ENCODE results near the gene ADAMTS17. TPM values are rescaled to one million over a fixed set of nuclear protein-coding genes. Genes with fewer than 3 reads are reported as not detected.

ADAMTS17 gene
- total RNA-seq, 1 experiment from 2014 or later = 4.2 TPM

DNA sequence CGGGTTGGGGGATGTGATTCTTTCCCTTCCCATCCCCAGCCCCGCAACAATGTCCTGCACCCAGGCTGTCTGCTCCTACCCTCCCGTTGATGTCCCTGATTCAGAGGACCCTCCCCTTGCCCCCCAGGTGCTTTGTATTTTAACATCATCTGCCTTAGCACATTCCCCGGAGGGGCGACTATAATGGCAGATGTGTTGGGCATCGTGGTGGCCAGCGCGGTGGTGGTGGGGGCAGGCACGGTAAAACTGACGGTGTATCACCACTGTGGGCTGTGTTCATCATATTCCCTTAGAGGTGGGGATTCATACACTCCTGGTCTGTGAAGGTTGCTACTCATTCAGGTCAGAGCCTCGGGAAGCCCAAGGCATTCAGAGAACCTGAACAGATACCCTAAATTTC is 173.0 kb downstream of the ADAMTS17 start:
- no peak for DNase-seq (ENCODE audit: low read depth, low spot score)
- ChIA-PET RAD21 (ENCODE audit: low non-redundant PET in 1 of 2, low total read pairs in 2 of 2, uncharacterized antibody in 2 of 2, unreplicated experiment in 2 of 2) (no interaction called here), POLR2A (no interaction called here), CTCF (no interaction called here)
- Histone ChIP-seq H4K20me1 (ENCODE audit: insufficient read depth) (no peaks in the 10 kb centered on the region), H3K4me1 (ENCODE audit: control insufficient read depth in 1 of 2, insufficient read depth in 2 of 2, low read length in 2 of 2) (no peaks in the 10 kb centered on the region), H3K9me3 (ENCODE audit: control insufficient read depth in 1 of 2, insufficient read depth in 1 of 2, low read depth in 1 of 2, low read length in 2 of 2) (peaks cover 7 to 10% of the 10 kb centered on the region in 2 experiments; a peak in 3 of 4 replicates), H3K9me2 (ENCODE audit: insufficient read depth) (no peaks in the 10 kb centered on the region), H3K9ac (ENCODE audit: low read length) (no peak overlapping the region), H2AFZ (ENCODE audit: low read depth, low read length, poor library complexity, severe bottlenecking) (no peak overlapping the region), H3K79me2 (ENCODE audit: insufficient read depth, low read length) (no peaks in the 10 kb centered on the region), H3K4me3 (replicated peaks in 1 of 2; ENCODE audit: low read depth in 1 of 2, low read length in 2 of 2) (no peak overlapping the region), H3K4me2 (ENCODE audit: low read length) (no peak overlapping the region), H3K36me3 (ENCODE audit: control insufficient read depth in 1 of 2, insufficient read depth in 2 of 2, low read length in 2 of 2) (no peaks in the 10 kb centered on the region), H3K27me3 (ENCODE audit: insufficient read depth, low read length) (no peaks in the 10 kb centered on the region), H3K27ac (ENCODE audit: low read depth, low read length) (no peak overlapping the region)
- BruUV-seq (replicated peaks) = no TSS peak
- no peak for ATAC-seq
- intact Hi-C loops (cut with micrococcal nuclease) = no loop called here
- TF ChIP-seq, protein P1, sequence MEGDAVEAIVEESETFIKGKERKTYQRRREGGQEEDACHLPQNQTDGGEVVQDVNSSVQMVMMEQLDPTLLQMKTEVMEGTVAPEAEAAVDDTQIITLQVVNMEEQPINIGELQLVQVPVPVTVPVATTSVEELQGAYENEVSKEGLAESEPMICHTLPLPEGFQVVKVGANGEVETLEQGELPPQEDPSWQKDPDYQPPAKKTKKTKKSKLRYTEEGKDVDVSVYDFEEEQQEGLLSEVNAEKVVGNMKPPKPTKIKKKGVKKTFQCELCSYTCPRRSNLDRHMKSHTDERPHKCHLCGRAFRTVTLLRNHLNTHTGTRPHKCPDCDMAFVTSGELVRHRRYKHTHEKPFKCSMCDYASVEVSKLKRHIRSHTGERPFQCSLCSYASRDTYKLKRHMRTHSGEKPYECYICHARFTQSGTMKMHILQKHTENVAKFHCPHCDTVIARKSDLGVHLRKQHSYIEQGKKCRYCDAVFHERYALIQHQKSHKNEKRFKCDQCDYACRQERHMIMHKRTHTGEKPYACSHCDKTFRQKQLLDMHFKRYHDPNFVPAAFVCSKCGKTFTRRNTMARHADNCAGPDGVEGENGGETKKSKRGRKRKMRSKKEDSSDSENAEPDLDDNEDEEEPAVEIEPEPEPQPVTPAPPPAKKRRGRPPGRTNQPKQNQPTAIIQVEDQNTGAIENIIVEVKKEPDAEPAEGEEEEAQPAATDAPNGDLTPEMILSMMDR (IDR thresholded peaks at IDR 0.05 in 2 of 3, conservative IDR thresholded peaks at IDR 0.05 in 1 of 3; ENCODE audit: borderline replicate concordance in 1 of 3, insufficient read depth in 1 of 3, low read depth in 2 of 3, low read length in 2 of 3) = no peak

DNA sequence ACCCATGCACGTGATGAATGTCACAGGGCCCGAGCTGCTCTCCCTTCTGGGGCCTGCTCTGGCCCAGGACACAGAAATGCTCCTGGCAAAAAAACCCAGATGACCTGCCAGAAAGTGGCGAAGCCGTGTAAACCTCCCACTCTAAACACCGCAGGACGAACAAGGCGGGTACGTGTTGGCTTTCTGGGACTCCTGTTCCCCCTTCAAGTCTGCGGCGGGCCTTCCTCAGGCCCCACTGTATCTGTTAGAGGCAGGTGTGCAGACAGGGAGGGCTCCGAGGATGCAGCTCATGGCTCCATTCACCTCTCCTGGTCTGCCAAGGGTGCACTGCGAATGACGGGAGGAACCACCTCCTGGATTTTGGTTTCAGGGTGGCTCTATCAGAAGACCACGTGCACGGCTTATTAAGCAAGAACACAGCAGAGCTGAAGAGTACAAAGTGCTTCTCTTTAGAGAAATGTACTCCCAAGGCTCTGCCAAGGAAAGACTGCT is 173.8 kb downstream of the ADAMTS17 start:
- ATAC-seq = no peak
- H2AFZ ChIP-seq (ENCODE audit: low read depth, low read length, poor library complexity, severe bottlenecking) = no peak overlapping the region
- intact Hi-C loops (cut with micrococcal nuclease) = no loop called here
- peaks cover 0 to 5% of the 10 kb centered on the region in 2 experiments; a peak in 1 of 4 replicates for H3K9me3 ChIP-seq (ENCODE audit: control insufficient read depth in 1 of 2, insufficient read depth in 1 of 2, low read depth in 1 of 2, low read length in 2 of 2)
- H3K4me1 ChIP-seq (ENCODE audit: control insufficient read depth in 1 of 2, insufficient read depth in 2 of 2, low read length in 2 of 2) = no peaks in the 10 kb centered on the region
- TF ChIP-seq, protein P1 (IDR thresholded peaks at IDR 0.05 in 2 of 3, conservative IDR thresholded peaks at IDR 0.05 in 1 of 3; ENCODE audit: borderline replicate concordance in 1 of 3, insufficient read depth in 1 of 3, low read depth in 2 of 3, low read length in 2 of 3) = no peak
- H3K9ac ChIP-seq (ENCODE audit: low read length) = no peak overlapping the region
- no peak overlapping the region for H3K27ac ChIP-seq (ENCODE audit: low read depth, low read length)
- no peaks in the 10 kb centered on the region for H3K9me2 ChIP-seq (ENCODE audit: insufficient read depth)
- H3K4me2 ChIP-seq (ENCODE audit: low read length) = no peak overlapping the region
- H3K4me3 ChIP-seq (replicated peaks in 1 of 2; ENCODE audit: low read depth in 1 of 2, low read length in 2 of 2) = no peak overlapping the region
- no peaks in the 10 kb centered on the region for H3K27me3 ChIP-seq (ENCODE audit: insufficient read depth, low read length)
- no peaks in the 10 kb centered on the region for H3K79me2 ChIP-seq (ENCODE audit: insufficient read depth, low read length)
- ChIA-PET POLR2A (no interaction called here), CTCF (no interaction called here), RAD21 (ENCODE audit: low non-redundant PET in 1 of 2, low total read pairs in 2 of 2, uncharacterized antibody in 2 of 2, unreplicated experiment in 2 of 2) (no interaction called here)
- no peaks in the 10 kb centered on the region for H4K20me1 ChIP-seq (ENCODE audit: insufficient read depth)
- DNase-seq (ENCODE audit: low read depth, low spot score) = no peak
- H3K36me3 ChIP-seq (ENCODE audit: control insufficient read depth in 1 of 2, insufficient read depth in 2 of 2, low read length in 2 of 2) = no peaks in the 10 kb centered on the region
- no TSS peak for BruUV-seq (replicated peaks)

Data from HCT116 (cell line).